Measurements from ENCODE around the gene AKIRIN1. TPM values are rescaled to one million over a fixed set of nuclear protein-coding genes. Genes with fewer than 3 reads are reported as not detected.

Gene AKIRIN1
- total RNA-seq, 2 donors from 2014 or later: 128 to 137 TPM

- H3K9me3 ChIP-seq (ENCODE audit: control insufficient read depth, low read length): no peaks in the 10 kb centered on the region
- TF ChIP-seq CTCF (conservative IDR thresholded peaks at IDR 0.05): no peak
- no peaks in the 10 kb centered on the region for H3K27me3 Mint-ChIP-seq (ENCODE audit: insufficient read depth)
- DNase-seq: no peak
- H3K27ac ChIP-seq (ENCODE audit: low read depth, low read length): peak overlapping the region; percentile 7
- H3K27ac Mint-ChIP-seq: peak overlapping the region; percentile 16
- peaks cover 5% of the 10 kb centered on the region for H3K4me1 ChIP-seq (ENCODE audit: control insufficient read depth, insufficient read depth, low read length)
- H3K9ac ChIP-seq (ENCODE audit: extremely low read depth, low read length, poor library complexity, severe bottlenecking): no peak overlapping the region
- peaks cover 1% of the 10 kb centered on the region for H3K36me3 ChIP-seq (ENCODE audit: control insufficient read depth, insufficient read depth, low read length)
- H3K27me3 ChIP-seq (ENCODE audit: control insufficient read depth, insufficient read depth, low read length, poor library complexity, severe bottlenecking): no peaks in the 10 kb centered on the region
- H3K4me1 Mint-ChIP-seq: peaks cover 13% of the 10 kb centered on the region
- no peaks in the 10 kb centered on the region for H3K9me3 Mint-ChIP-seq
- 79 to 87% methylated on average over 9 to 12 of the region's 12 CpGs for WGBS, 2 experiments (ENCODE audit: insufficient coverage in 1 of 2, insufficient read length in 1 of 2)
- H3K4me3 Mint-ChIP-seq: no peak overlapping the region
- peaks cover 25% of the 10 kb centered on the region for H3K36me3 Mint-ChIP-seq (ENCODE audit: low read depth)
- H3K4me3 ChIP-seq (ENCODE audit: low read length): no peak overlapping the region
Measured at GRCh38 chr1:39047374-39048229, 56.5 kb downstream of the AKIRIN1 start.

- Mint-ChIP-seq H3K4me1 (peaks cover 13% of the 10 kb centered on the region), H3K27me3 (ENCODE audit: insufficient read depth) (no peaks in the 10 kb centered on the region), H3K27ac (no peak overlapping the region), H3K4me3 (no peak overlapping the region), H3K36me3 (ENCODE audit: low read depth) (peaks cover 16% of the 10 kb centered on the region), H3K9me3 (no peaks in the 10 kb centered on the region)
- H3K9me3 ChIP-seq (ENCODE audit: control insufficient read depth, low read length): no peaks in the 10 kb centered on the region
- H3K27me3 ChIP-seq (ENCODE audit: control insufficient read depth, insufficient read depth, low read length, poor library complexity, severe bottlenecking): no peaks in the 10 kb centered on the region
- DNase-seq: no peak
- peaks cover 5% of the 10 kb centered on the region for H3K4me1 ChIP-seq (ENCODE audit: control insufficient read depth, insufficient read depth, low read length)
- WGBS, 2 experiments (ENCODE audit: insufficient coverage in 1 of 2, insufficient read length in 1 of 2): 91 to 98% methylated on average over 4 to 7 of the region's 7 CpGs
- H3K36me3 ChIP-seq (ENCODE audit: control insufficient read depth, insufficient read depth, low read length): no peaks in the 10 kb centered on the region
- H3K27ac ChIP-seq (ENCODE audit: low read depth, low read length): no peak overlapping the region
- H3K4me3 ChIP-seq (ENCODE audit: low read length): no peak overlapping the region
- H3K9ac ChIP-seq (ENCODE audit: extremely low read depth, low read length, poor library complexity, severe bottlenecking): no peak overlapping the region
- no peak for TF ChIP-seq CTCF (conservative IDR thresholded peaks at IDR 0.05)
Measured at GRCh38 chr1:39048745-39049370, 57.8 kb downstream of the AKIRIN1 start.

GRCh38 chr1:39050001-39050400 lies 58.9 kb downstream of the AKIRIN1 start:
- H3K27ac ChIP-seq (ENCODE audit: low read depth, low read length): no peak overlapping the region
- Mint-ChIP-seq H3K27me3 (ENCODE audit: insufficient read depth) (no peaks in the 10 kb centered on the region), H3K9me3 (no peaks in the 10 kb centered on the region), H3K4me1 (peaks cover 13% of the 10 kb centered on the region), H3K36me3 (ENCODE audit: low read depth) (peaks cover 16% of the 10 kb centered on the region), H3K4me3 (no peak overlapping the region), H3K27ac (no peak overlapping the region)
- H3K4me3 ChIP-seq (ENCODE audit: low read length): no peak overlapping the region
- DNase-seq: no peak
- TF ChIP-seq CTCF (conservative IDR thresholded peaks at IDR 0.05): no peak
- H3K4me1 ChIP-seq (ENCODE audit: control insufficient read depth, insufficient read depth, low read length): peaks cover 5% of the 10 kb centered on the region
- 90 to 100% methylated on average over 1 to 4 of the region's 4 CpGs for WGBS, 2 experiments (ENCODE audit: insufficient coverage in 1 of 2, insufficient read length in 1 of 2)
- H3K9ac ChIP-seq (ENCODE audit: extremely low read depth, low read length, poor library complexity, severe bottlenecking): no peak overlapping the region
- no peaks in the 10 kb centered on the region for H3K27me3 ChIP-seq (ENCODE audit: control insufficient read depth, insufficient read depth, low read length, poor library complexity, severe bottlenecking)
- no peaks in the 10 kb centered on the region for H3K9me3 ChIP-seq (ENCODE audit: control insufficient read depth, low read length)
- no peaks in the 10 kb centered on the region for H3K36me3 ChIP-seq (ENCODE audit: control insufficient read depth, insufficient read depth, low read length)
